H1 (cell line): Measurements from ENCODE around the gene DKK2. TPM values are rescaled to one million over a fixed set of nuclear protein-coding genes. Genes with fewer than 3 reads are reported as not detected.

Source experiments
- CTCF ChIA-PET: fragments of 300-600 bp; sonication (Branson Sonifier 250); formaldehyde crosslinking; loops from one replicate; lab custom pipeline; 2021; ENCODE audit not compliant: partially characterized antibody; lab: Charles Lee
- POLR2A ChIA-PET: fragments of 300-600 bp; sonication (Branson Sonifier 250); formaldehyde crosslinking; loops from one replicate; lab custom pipeline; 2021; ENCODE audit warnings: inconsistent platforms; ENCODE audit not compliant: partially characterized antibody; lab: Charles Lee
- DNase-seq, 2 experiments: peaks; one replicate each; pipeline versions ENCODE4 v3.0.0 to v3.0.0-alpha.2; 2010 to 2022; ENCODE audit warnings: low spot score in 2 of 2, low read depth in 1 of 2, mixed read lengths in 1 of 2
- FAIRE-seq: peaks from 2 replicates; lab custom pipeline; 2011; peaks lifted over from hg19 to GRCh38; lab: Jason Lieb, UNC
- H2AFZ ChIP-seq: 2 replicates; pipeline ENCODE4 v1.8.1; 2012; ENCODE audit warnings: low read length, inconsistent platforms
- H2AK5ac ChIP-seq: 2 replicates; pipeline ENCODE4 v1.6.1; 2013; ENCODE audit warnings: low read depth, low read length
- H2BK120ac ChIP-seq: replicated peaks from 2 replicates; pipeline ENCODE3; 2013; ENCODE audit warnings: low read depth, low read length, inconsistent platforms
- H2BK12ac ChIP-seq: 2 replicates; pipeline ENCODE4 v1.6.1; 2013; ENCODE audit warnings: low read depth, low read length
- H2BK15ac ChIP-seq: 2 replicates; pipeline ENCODE4 v1.6.1; 2013; ENCODE audit warnings: low read length
- H2BK20ac ChIP-seq: 2 replicates; pipeline ENCODE4 v1.6.1; 2013; ENCODE audit warnings: low read length
- H2BK5ac ChIP-seq: 2 replicates; pipeline ENCODE4 v1.6.1; 2013; ENCODE audit warnings: low read depth, low read length
- H3K14ac ChIP-seq: 2 replicates; pipeline ENCODE4 v1.6.1; 2013; ENCODE audit warnings: inconsistent platforms; ENCODE audit not compliant: insufficient read length
- H3K18ac ChIP-seq: 2 replicates; pipeline ENCODE4 v1.6.1; 2013; ENCODE audit warnings: low read length; ENCODE audit errors: extremely low read depth
- H3K23ac ChIP-seq: 2 replicates; pipeline ENCODE4 v1.6.1; 2013; ENCODE audit warnings: inconsistent platforms; ENCODE audit not compliant: insufficient read length
- H3K23me2 ChIP-seq: 2 replicates; pipeline ENCODE4 v1.6.1; 2013; ENCODE audit warnings: low read depth, low read length
- H3K27ac ChIP-seq: 2 replicates; pipeline ENCODE4 v1.6.1; 2011; ENCODE audit warnings: low read depth, low read length, inconsistent platforms
- H3K27me3 ChIP-seq, 4 experiments: replicated peaks in 1 of 4; 1 replicate in 1 of 4; 2 replicates in 3 of 4; pipeline versions ENCODE4 v1.6.1 to v1.8.1; 2011 to 2013; ENCODE audit warnings: low read length in 3 of 4, mild to moderate bottlenecking in 3 of 4, inconsistent platforms in 2 of 4, mixed read lengths in 2 of 4, moderate library complexity in 1 of 4; ENCODE audit not compliant: control insufficient read depth in 3 of 4, insufficient read depth in 3 of 4; ENCODE audit errors: extremely low read depth in 1 of 4
- H3K36me3 ChIP-seq, 4 experiments: 2 replicates each; pipeline versions ENCODE4 v1.6.1 to v1.8.1; 2011 to 2013; ENCODE audit warnings: mild to moderate bottlenecking in 4 of 4, low read length in 3 of 4, moderate library complexity in 2 of 4, control low read depth in 1 of 4, inconsistent platforms in 1 of 4; ENCODE audit not compliant: insufficient read depth in 4 of 4, control insufficient read depth in 2 of 4
- H3K4ac ChIP-seq: replicated peaks from 2 replicates; pipeline ENCODE3; 2013; ENCODE audit warnings: low read length, low read depth, mixed read lengths, inconsistent platforms; ENCODE audit not compliant: insufficient read length
- H3K4me1 ChIP-seq, 4 experiments: replicated peaks in 1 of 4; 1 replicate in 1 of 4; 2 replicates in 3 of 4; pipeline versions ENCODE4 v1.6.1 to v1.8.1; 2011 to 2013; ENCODE audit warnings: low read length in 3 of 4, inconsistent platforms in 2 of 4, mixed read lengths in 1 of 4; ENCODE audit not compliant: insufficient read depth in 4 of 4, control insufficient read depth in 3 of 4
- H3K4me2 ChIP-seq, 2 experiments: 2 replicates each; pipeline versions ENCODE4 v1.6.1 to v1.8.1; 2011 to 2013; ENCODE audit warnings: low read depth in 2 of 2, low read length in 2 of 2, control low read depth in 1 of 2, inconsistent platforms in 1 of 2, mild to moderate bottlenecking in 1 of 2; ENCODE audit not compliant: insufficient read depth in 1 of 2
- H3K4me3 ChIP-seq, 4 experiments: fragments of 200-600, 300-600 bp in 1 of 4; sonication (generic), shearing (Covaris generic), sonication (Bioruptor Twin) in 1 of 4; 2 replicates each; pipeline versions ENCODE4 v1.5.1 to v1.8.1; 2011 to 2016; ENCODE audit warnings: low read length in 4 of 4, low read depth in 3 of 4, control low read depth in 2 of 4, inconsistent platforms in 2 of 4, mild to moderate bottlenecking in 2 of 4, mixed read lengths in 1 of 4, moderate library complexity in 1 of 4; ENCODE audit not compliant: insufficient read depth in 2 of 4; ENCODE audit errors: extremely low read depth in 1 of 4
- H3K56ac ChIP-seq: replicated peaks from 2 replicates; pipeline ENCODE3; 2013; ENCODE audit warnings: low read depth, mild to moderate bottlenecking, mixed read lengths, low read length, inconsistent platforms; ENCODE audit not compliant: insufficient read length
- H3K79me1 ChIP-seq: 2 replicates; pipeline ENCODE4 v1.6.1; 2013; ENCODE audit warnings: low read depth, low read length, control low read depth
- H3K79me2 ChIP-seq, 2 experiments: 2 replicates each; pipeline versions ENCODE4 v1.6.1 to v1.8.1; 2012 to 2013; ENCODE audit warnings: low read length in 2 of 2, mild to moderate bottlenecking in 2 of 2, inconsistent platforms in 1 of 2; ENCODE audit not compliant: insufficient read depth in 2 of 2, control insufficient read depth in 1 of 2
- H3K9ac ChIP-seq, 4 experiments: replicated peaks in 1 of 4; 1 replicate in 1 of 4; 2 replicates in 3 of 4; pipeline versions ENCODE4 v1.6.1 to v1.8.1; 2011 to 2013; ENCODE audit warnings: low read depth in 3 of 4, low read length in 3 of 4, control low read depth in 2 of 4, mild to moderate bottlenecking in 2 of 4, moderate library complexity in 2 of 4, inconsistent platforms in 1 of 4; ENCODE audit errors: extremely low read depth in 1 of 4
- H3K9me3 ChIP-seq, 2 experiments: 2 replicates each; pipeline versions ENCODE4 v1.6.1 to v1.8.1; 2012 to 2013; ENCODE audit warnings: mild to moderate bottlenecking in 2 of 2, moderate library complexity in 2 of 2, control low read depth in 1 of 2, inconsistent platforms in 1 of 2, low read depth in 1 of 2, low read length in 1 of 2, mixed read lengths in 1 of 2; ENCODE audit not compliant: insufficient read depth in 2 of 2
- H4K20me1 ChIP-seq, 2 experiments: replicated peaks in 1 of 2; 2 replicates each; pipeline versions ENCODE3 to v1.8.1; 2011 to 2013; ENCODE audit warnings: inconsistent platforms in 2 of 2, low read length in 2 of 2, mild to moderate bottlenecking in 1 of 2; ENCODE audit not compliant: insufficient read depth in 2 of 2, control insufficient read depth in 1 of 2
- H4K5ac ChIP-seq: 2 replicates; pipeline ENCODE4 v1.6.1; 2013; ENCODE audit warnings: low read length, low read depth, mixed read lengths, inconsistent platforms; ENCODE audit not compliant: insufficient read length
- H4K8ac ChIP-seq: 2 replicates; pipeline ENCODE4 v1.8.0; 2013; ENCODE audit warnings: mild to moderate bottlenecking, moderate library complexity, low read length, inconsistent platforms; ENCODE audit not compliant: insufficient read depth; ENCODE audit errors: extremely low read depth
- H4K91ac ChIP-seq: replicated peaks from 2 replicates; pipeline ENCODE3; 2013; ENCODE audit warnings: low read length, mixed read lengths, inconsistent platforms; ENCODE audit not compliant: insufficient read length
- POU5F1 ChIP-seq: IDR thresholded peaks from 2 replicates; pipeline ENCODE4 v1.6.1; 2011; ENCODE audit warnings: low read depth, mild to moderate bottlenecking, low read length, moderate library complexity
- TAF1 ChIP-seq: IDR thresholded peaks from 2 replicates; pipeline ENCODE4 v1.6.1; 2011; ENCODE audit warnings: mild to moderate bottlenecking, low read depth, low read length
- YY1 ChIP-seq: IDR thresholded peaks from 2 replicates; pipeline ENCODE4 v1.6.1; 2011; ENCODE audit warnings: low read depth, mild to moderate bottlenecking, low read length
- WGBS, 2 experiments: shearing (Covaris generic) in 1 of 2; methylation state at CpG; one replicate each; pipeline versions ENCODE4 v1.1.6 to v1.1.7; 2013 to 2015; ENCODE audit warnings: low lambda C conversion rate in 2 of 2, mixed read lengths in 2 of 2, inconsistent platforms in 1 of 2, low coverage in 1 of 2, missing lambda C conversion rate in 1 of 2; ENCODE audit not compliant: insufficient replicate concordance in 2 of 2, insufficient coverage in 1 of 2, insufficient read length in 1 of 2; ENCODE audit errors: extremely low coverage in 1 of 2, missing lambda C conversion rate in 1 of 2; 5-methylcytosine and 5-hydroxymethylcytosine counted together
- polyA plus RNA-seq, 7 experiments: library from polyadenylated mRNA; depleted of rRNA in 3 of 7; stranded (reverse) in 5 of 7; unstranded in 2 of 7; fragments of >200 nt in 5 of 7; fragments of 200-250 nt in 2 of 7; gene quantifications; 1 replicate in 5 of 7; 2 replicates in 1 of 7; 4 replicates in 1 of 7; pipeline versions ENCODE4 v1.2.1 to v1.2.3, GENCODE V29; 2011 to 2013; ENCODE audit warnings: missing spikeins in 2 of 7, mixed read lengths in 2 of 7
- total RNA-seq: library from RNA; stranded (reverse); fragmentation: NEBNext Ultra II Directional; extraction: Animal tissue kit (Norgen Biotek cat#: 25700); gene quantifications from 2 replicates; pipeline ENCODE4 v1.2.1, GENCODE V29; 2021
- TF ChIP-seq, protein P1 (sequence below): IDR thresholded peaks from 2 replicates; pipeline ENCODE4 v1.6.1; 2012; ENCODE audit warnings: low read length, inconsistent platforms

Gene DKK2
- total and polyA plus RNA-seq, 2 of the 8 experiments (the other 6 are each of a cell fraction or from before 2014, with no cell fraction given), result 0.09 to 0.13 TPM

GRCh38 chr4:107011312-107011711 lies 24.8 kb downstream of the DKK2 start:
- Histone ChIP-seq H3K56ac (no peak overlapping the region), H3K4me3 (no peak overlapping the region), H3K18ac (no peak overlapping the region), H2BK15ac (no peak overlapping the region), H4K5ac (no peak overlapping the region), H2BK5ac (no peak overlapping the region), H3K4me1 (no peaks in the 10 kb centered on the region), H3K27me3 (no peaks in the 10 kb centered on the region), H4K91ac (no peak overlapping the region), H3K23me2 (no peaks in the 10 kb centered on the region), H3K9me3 (no peaks in the 10 kb centered on the region), H3K79me2 (no peaks in the 10 kb centered on the region), H3K79me1 (no peaks in the 10 kb centered on the region), H3K14ac (no peak overlapping the region), H2BK12ac (no peak overlapping the region), H2AK5ac (no peak overlapping the region), H3K4ac (no peak overlapping the region), H3K27ac (no peak overlapping the region), H3K9ac (no peak overlapping the region), H4K8ac (no peak overlapping the region), H2AFZ (no peak overlapping the region), H2BK120ac (no peak overlapping the region), H3K4me2 (no peak overlapping the region), H3K23ac (no peak overlapping the region), H2BK20ac (no peak overlapping the region), H4K20me1 (no peaks in the 10 kb centered on the region), H3K36me3 (no peaks in the 10 kb centered on the region)
- CTCF ChIA-PET, result no interaction called here
- POLR2A ChIA-PET, result no interaction called here
- DNase-seq (no peak), FAIRE-seq (no peak)
- TF ChIP-seq, protein P1, sequence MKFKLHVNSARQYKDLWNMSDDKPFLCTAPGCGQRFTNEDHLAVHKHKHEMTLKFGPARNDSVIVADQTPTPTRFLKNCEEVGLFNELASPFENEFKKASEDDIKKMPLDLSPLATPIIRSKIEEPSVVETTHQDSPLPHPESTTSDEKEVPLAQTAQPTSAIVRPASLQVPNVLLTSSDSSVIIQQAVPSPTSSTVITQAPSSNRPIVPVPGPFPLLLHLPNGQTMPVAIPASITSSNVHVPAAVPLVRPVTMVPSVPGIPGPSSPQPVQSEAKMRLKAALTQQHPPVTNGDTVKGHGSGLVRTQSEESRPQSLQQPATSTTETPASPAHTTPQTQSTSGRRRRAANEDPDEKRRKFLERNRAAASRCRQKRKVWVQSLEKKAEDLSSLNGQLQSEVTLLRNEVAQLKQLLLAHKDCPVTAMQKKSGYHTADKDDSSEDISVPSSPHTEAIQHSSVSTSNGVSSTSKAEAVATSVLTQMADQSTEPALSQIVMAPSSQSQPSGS, result no peak
- TF ChIP-seq TAF1 (no peak), YY1 (no peak), POU5F1 (no peak)
- 83% methylated on average over 3 of the region's 3 CpGs; no CpG with 5 or more reads in 1 of the 2 experiments for WGBS, 2 experiments
